HG03280 (cell line): ENCODE measurements around the gene CST1.
A peak's percentile ranks its signal among the peaks of the same experiment; 100 is the strongest.
"Not testable (repeated sequence)": the region's sequence is repeated elsewhere in the genome, so short reads cannot be mapped to it uniquely, and the experiment has no call there.

Experiments
- ATAC-seq: cut with Tn5 transposase; IDR thresholded peaks from one replicate; pipeline ENCODE4 v1.9.1; 2021; ENCODE audit warnings: mild to moderate bottlenecking, moderate library complexity; ENCODE audit not compliant: unreplicated experiment

Gene CST1

GRCh38 chr20:23755131-23755611, 4.4 kb upstream of the CST1 start:
- not testable (repeated sequence) for ATAC-seq

GRCh38 chr20:23754731-23755130, 4.0 kb upstream of the CST1 start:
- ATAC-seq: no peak

- ATAC-seq: no peak
Measured at GRCh38 chr20:23753589-23753988, 2.9 kb upstream of the CST1 start.

GRCh38 chr20:23753194-23753548, 2.4 kb upstream of the CST1 start:
- no peak for ATAC-seq

- no peak for ATAC-seq
Measured at GRCh38 chr20:23752481-23753193, 1.9 kb upstream of the CST1 start.

- ATAC-seq: no peak
Measured at GRCh38 chr20:23752019-23752418, 1.3 kb upstream of the CST1 start.

GRCh38 chr20:23749746-23750145, 989 bp downstream of the CST1 start:
- ATAC-seq: no peak

GRCh38 chr20:23748975-23749374, 1.8 kb downstream of the CST1 start:
- ATAC-seq: not testable (repeated sequence)

- ATAC-seq: not testable (repeated sequence)
Measured at GRCh38 chr20:23747551-23747950, 3.2 kb downstream of the CST1 start.

GRCh38 chr20:23747092-23747491, 3.6 kb downstream of the CST1 start:
- not testable (repeated sequence) for ATAC-seq

- ATAC-seq: no peak
Measured at GRCh38 chr20:23746321-23746720, 4.4 kb downstream of the CST1 start.

GRCh38 chr20:23745247-23745646, 5.5 kb downstream of the CST1 start:
- no peak for ATAC-seq

- ATAC-seq: no peak
Measured at GRCh38 chr20:23744817-23745216, 5.9 kb downstream of the CST1 start.

GRCh38 chr20:23735391-23735790, 15.3 kb downstream of the CST1 start:
- ATAC-seq: not testable (repeated sequence)

- ATAC-seq: not testable (repeated sequence)
Measured at GRCh38 chr20:23734949-23735348, 15.8 kb downstream of the CST1 start.

GRCh38 chr20:23734440-23734839, 16.3 kb downstream of the CST1 start:
- ATAC-seq: not testable (repeated sequence)

- no peak for ATAC-seq
Measured at GRCh38 chr20:23727016-23727415, 23.7 kb downstream of the CST1 start.

GRCh38 chr20:23725102-23725501, 25.6 kb downstream of the CST1 start:
- ATAC-seq: no peak

GRCh38 chr20:23723659-23724307, 27.0 kb downstream of the CST1 start:
- ATAC-seq: peak; percentile 58

- ATAC-seq: not testable (repeated sequence)
Measured at GRCh38 chr20:23722851-23723250, 27.9 kb downstream of the CST1 start.

- ATAC-seq: no peak
Measured at GRCh38 chr20:23721962-23722361, 28.8 kb downstream of the CST1 start.

- not testable (repeated sequence) for ATAC-seq
Measured at GRCh38 chr20:23719351-23719750, 31.4 kb downstream of the CST1 start.
